HG02973 (cell line): ENCODE results near the gene ZCRB1.

Experiments used
- ATAC-seq: cut with Tn5 transposase; IDR thresholded peaks from one replicate; pipeline ENCODE4 v1.9.1; 2021; ENCODE audit warnings: moderate library complexity; ENCODE audit not compliant: unreplicated experiment

ZCRB1 gene

DNA sequence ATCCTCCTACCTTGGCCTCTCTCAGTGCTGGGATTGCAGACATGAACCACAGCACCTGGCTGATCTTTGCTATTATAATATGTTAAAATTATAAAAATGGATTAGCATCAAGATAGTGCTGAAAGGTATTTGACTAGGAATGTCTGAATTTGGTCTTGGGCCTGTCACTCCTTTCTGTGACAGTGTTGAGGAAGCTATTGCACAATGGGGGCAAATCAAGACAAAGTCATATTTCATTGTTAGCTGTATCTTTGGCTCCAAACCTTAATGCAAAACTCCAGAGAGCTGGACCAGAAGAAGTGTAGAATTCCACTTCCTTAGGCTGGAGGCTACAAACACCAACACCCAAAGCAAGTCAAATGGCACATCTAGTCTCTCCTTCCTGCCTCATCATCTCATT is 42.2 kb downstream of the ZCRB1 start:
- no peak for ATAC-seq

DNA sequence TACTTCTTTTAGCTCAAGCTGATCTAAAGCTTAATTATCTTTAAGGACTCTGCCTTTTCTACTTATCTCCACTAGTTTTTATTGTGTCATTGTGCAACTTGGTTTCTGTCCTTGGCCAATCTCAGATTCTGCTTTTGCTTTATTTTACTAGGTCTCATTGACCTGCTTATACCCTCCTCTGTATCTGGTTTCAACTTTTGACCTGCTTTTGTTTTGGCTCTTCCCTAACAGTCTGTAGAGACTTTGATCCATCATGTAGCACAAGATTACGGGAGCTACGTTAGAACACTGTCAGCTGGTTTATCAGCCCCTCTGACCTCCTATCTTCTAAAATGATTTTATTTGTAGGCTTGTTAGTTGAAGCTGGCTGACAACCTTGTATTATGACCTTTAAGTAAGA is 43.6 kb downstream of the ZCRB1 start:
- no peak for ATAC-seq

DNA sequence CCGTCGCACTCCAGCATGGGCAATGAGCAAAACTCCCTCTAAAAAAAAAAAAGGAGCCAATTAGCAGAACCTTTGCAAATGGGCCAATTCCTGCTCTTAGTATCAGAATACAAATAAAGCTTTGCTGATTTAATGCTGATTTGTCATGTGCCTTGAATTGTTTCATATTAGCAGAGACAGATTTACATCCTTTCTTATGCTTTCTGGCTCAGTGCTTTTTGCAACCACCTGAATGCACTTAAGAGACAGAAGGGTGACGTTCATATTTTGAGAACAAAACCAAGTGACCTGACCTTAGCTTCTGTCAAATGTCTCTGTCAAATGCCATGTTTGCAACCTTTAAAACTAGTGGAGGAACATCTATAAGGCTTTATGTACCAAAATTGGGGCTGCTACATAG is 44.0 kb downstream of the ZCRB1 start:
- no peak for ATAC-seq

DNA sequence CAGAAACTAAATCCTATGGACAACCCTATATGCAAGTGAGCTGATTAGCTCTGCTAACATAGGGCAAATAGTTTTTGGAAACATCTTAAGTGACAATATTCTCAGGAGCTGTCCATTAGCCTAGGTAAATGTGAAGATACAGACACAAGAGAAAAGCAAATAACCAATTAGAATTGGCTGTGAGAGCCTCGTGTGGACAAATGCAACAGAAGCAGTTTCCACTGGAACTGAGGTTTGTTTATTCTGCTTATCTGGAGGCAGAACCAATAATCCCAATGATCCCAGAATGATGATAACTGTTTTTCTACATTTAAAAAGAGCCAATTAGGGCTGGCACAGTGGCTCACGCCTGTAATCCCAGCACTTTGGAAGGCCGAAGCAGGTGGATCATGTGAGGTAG is 44.6 kb downstream of the ZCRB1 start:
- ATAC-seq = no peak

DNA sequence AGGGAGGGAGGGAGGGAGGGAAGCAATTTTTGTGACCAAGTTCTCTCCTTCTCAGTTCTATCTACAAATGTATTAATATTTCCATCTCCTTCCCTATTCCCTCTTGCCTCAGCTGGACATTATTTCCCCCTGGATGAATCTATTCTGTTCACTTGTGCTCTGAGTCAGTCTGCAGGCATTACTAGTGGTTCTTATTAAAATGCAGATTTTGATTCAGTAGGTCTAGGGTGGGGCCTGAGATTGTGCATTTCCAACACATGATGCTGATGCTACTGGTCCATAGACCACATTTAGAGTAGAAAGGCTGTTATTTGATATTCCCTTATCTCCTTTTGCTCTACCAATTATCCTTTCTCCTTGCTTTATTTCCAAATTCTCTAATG is 47.8 kb downstream of the ZCRB1 start:
- no peak for ATAC-seq

DNA sequence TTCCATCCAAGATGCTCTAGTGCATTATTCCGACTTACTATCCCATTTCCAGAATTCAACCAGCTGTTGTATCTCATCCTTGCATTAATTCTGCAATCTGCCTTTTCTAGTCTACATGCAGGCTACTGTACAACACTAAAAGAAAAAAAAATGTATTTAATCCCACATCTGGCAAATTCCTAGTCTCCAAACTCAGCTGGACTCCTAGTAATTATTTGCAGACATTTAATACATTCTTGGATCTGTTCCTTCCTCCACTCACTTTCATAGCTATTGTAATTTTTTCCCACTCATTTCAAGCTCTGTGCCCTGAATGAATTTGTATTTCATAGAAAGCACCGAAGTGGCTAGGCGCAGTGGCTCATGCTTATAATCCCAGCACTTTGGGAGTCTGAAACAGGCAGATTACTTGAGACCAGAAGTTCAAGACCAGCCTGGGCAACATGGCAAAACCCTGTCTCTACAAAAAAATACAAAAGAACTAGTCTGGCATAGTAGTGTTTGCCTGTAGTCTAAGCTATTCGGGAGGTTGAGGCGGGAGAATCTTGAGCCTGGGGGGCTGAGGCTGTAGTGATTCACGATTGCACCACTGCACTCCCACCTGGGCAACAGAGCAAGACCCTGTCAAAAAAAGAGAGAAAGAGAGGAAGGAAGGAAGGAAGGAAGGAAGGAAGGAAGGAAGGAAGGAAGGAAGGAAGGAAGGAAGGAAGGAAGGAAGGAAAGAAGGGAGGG is 48.3 kb downstream of the ZCRB1 start:
- ATAC-seq = no peak

DNA sequence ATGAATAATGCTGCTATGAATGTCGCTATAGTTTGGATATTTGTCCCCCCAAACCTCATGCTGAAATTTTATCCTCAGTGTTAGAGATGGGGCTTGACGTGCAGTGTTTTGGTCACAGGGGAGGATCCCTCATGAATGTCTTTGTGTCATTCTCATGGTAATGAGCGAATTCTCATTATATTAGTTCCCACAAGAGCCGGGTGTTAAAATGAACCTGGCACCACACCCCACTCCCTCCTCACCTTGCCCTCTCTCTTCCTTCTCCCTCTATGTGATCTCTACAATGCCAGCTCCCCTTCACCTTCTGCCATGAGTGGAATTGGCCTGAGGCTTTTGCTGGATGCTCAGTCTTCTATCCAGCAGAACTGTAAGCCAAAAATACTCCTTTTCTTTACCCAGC is 50.4 kb downstream of the ZCRB1 start:
- no peak for ATAC-seq

DNA sequence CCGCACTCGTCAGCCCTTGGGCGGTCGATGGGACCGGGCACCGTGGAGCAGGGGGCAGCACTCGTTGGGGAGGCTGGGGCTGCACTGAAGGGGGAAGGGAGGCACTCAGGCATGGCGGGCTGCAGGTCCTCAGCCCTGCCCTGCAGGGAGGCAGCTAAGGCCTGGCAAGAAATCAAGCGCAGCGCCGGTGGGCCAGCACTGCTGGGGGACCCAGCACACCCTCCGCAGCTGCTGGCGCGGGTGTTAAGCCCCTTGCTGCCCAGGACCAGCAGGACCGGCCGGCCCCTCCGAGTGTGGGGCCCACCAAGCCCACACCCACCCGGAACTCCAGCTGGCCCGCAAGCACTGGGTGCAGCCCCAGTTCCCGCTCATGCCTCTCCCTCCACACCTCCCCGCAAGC is 52.2 kb downstream of the ZCRB1 start:
- no peak for ATAC-seq

DNA sequence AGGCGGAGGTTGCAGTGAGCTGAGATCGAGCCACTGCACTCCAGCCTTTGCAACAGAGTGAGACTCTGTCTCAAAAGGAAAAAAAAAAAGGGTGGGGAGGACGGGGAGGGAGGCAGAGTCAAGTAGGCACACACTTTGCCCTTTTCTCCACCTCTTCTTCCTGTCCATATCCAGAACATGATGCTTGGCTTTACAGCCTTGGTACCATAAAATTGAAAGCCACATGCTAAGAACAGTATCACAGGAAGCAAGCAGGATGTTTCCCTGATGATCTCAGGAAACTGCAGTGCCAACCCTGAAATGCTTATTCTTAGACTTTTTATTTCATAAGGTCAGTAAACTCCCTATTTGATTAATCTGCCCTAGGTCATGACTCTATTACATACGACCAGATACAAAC is 55.3 kb downstream of the ZCRB1 start:
- no peak for ATAC-seq

DNA sequence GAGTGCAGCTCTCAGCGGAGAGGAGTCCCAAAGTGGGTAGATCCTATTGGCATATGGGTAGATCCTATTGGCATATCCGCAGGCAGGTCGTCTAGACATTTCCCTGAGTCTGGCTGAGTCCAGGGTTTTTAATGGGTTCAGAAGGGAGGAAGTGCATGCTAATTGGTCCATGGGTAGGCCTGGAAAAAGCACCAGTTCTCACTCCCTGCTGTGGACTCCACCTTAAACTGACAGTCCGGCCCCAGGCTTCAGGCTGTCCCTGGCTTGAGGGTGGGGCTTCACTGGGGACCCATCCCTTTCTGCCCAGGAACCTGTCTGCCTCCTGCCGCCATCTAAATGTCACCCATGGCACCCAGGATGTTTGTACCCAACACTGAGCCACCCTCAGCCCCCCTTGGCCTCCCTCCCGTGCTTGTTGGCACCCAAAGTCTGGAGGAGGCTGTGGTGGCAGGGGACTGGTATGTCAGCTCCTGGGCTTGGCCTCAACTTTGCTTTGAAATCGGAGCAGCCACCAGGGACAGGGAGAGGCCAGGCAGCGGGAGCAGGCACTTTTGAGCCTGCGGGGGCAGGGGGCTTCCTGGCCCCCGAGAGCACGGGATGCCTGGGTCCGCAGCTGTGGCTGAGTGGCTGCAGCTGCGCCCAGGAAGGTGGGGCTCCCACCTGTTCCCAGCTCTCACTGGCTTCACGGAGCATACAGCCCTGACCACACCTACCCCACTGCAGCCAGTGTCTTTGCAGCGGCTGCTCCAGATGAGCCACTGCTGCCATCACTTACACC is 58.3 kb downstream of the ZCRB1 start:
- ATAC-seq = no peak

DNA sequence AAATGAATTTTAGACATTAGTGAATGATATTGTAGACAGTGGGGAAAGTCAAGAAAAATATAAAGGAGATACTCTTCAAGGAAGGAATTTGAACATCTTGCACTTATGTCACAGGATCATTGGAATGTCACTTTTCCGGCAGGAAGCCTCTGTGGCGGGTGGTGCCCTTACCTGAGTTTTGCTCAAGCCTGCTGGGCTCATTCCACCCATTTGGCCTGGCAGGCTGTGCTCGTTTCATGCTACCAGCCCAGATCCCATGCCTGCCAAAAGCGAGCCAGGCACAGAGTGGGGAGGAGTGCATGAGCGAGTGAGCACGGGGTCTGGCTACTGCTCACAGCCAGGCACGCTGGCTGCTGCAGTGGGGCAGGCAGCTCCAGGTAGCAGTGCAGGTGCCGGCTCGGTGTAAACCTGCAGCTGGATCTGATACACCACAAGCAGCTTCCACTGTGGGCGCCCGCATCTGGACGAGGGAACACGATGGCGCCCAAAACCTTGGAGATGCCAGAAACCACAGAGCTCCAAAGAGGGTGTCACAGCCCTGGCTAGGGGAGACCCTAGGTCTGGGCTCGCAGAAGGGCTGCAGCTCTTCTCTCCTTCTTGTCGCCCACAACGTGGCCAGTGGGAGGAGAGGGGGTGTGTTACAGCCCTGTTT is 59.2 kb downstream of the ZCRB1 start:
- ATAC-seq = no peak

DNA sequence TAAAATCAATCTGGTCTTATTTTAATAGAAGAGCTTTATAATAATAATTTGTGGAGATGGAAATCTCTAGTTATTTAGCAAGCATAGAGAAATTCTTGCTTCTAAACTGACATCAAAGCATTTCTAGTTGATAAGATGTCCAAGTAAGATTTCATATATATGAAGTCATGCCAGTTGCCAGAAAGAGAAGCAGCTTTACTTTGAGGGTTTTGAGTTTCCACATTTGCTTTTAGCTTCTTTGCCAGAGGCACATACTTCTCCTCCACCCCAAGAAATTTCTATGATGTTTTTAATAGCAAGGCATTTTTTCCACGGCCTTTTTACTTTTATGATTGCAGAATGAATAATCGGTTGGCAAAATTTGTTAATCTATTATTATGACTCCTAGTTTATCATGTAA is 63.6 kb downstream of the ZCRB1 start:
- ATAC-seq = no peak
